ENCODE measurements around the gene MADD. TPM values are rescaled to one million over a fixed set of nuclear protein-coding genes. Genes with fewer than 3 reads are reported as not detected.

MADD gene
- total RNA-seq, 8 experiments from 2014 or later, result 19.5 to 55.7 (median 41.8) TPM

DNA sequence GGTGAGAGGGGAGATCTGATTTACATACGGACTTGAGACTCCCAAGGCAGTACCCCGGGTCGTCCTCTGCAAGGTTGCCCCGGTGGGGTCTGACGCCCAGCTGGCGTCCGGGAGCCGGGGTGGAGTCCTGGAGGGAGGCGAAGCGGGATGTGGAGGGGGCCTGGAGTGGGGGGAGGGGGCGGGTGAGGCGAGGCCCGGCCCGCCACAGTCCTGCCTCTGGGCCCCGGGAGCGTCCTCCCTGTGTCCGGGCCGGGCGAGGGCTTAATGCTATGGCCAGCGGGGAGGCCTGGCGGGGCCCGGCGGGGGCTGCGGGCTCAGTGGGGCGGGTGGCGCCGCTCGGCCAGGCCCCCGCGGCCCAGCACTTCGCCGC lies 85.0 kb downstream of the MADD start:
- peak in 7 of 8 experiments; percentile 52 to 72 (median 54) for ATAC-seq (replicated peaks in 6 of 8)
- in situ Hi-C loops (cut with MboI; ENCODE audit: low pct_unique_long_range_greater_than_20kb in 2 of 9, low sequenced_read_pairs in 9 of 9, unreplicated experiment in 9 of 9), result no loop called here
- H3K4me1 ChIP-seq (replicated peaks in 1 of 2), result peaks cover 5 to 6% of the 10 kb centered on the region in 2 donors
- no peak overlapping the region for H3K27ac ChIP-seq
- H3K4me3 ChIP-seq, result peak overlapping the region in 3 of 5 donors; percentile 9 to 17 (median 14)
- WGBS, 10 experiments, result no CpG with 5 or more reads among the region's 32 CpGs

DNA sequence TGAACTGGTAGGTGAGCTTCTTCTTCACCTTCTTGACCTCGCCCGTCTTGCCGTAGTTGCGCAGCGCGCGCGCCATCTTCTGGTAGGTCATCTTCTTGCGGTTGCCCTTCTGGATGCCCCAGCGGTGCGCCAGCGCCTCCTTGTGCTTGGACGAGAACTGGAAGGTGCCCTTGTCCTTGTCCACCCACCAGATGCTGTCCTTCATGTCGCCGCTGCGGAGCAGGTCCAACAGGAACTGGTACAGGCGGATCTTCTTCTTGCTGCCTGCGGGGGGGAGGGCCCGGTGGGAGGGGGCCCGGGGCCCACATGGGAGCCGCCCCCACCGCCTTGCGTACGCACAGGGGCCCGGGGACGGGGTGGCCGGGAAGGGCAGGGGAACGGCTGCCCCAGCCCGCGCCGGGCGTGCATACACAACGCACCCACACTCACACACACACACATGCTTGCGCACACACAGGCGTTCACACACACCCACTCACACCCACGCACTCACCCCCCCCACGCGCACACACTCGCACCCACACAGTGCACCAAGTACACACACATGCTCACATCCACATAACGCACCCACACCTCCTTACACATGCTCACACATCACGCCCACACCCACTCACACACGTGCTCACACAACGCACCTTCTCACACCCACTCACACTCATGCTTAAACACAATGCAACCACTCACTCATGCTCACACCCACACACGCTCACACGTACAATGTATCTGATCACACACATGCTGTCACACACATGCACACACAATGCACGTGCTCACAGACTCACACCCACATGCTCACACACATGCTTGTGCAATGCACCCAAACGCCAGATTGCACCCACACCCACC lies 85.6 kb downstream of the MADD start:
- 0 to 100% (median 56%) methylated on average over 1 to 2 of the region's 47 CpGs; no CpG with 5 or more reads in 3 of the 10 experiments for WGBS, 10 experiments
- in situ Hi-C loops (cut with MboI; ENCODE audit: low pct_unique_long_range_greater_than_20kb in 2 of 9, low sequenced_read_pairs in 9 of 9, unreplicated experiment in 9 of 9), result no loop called here
- Histone ChIP-seq H3K4me3 (peak overlapping the region in 3 of 5 donors; percentile 9 to 17 (median 14)), H3K4me1 (replicated peaks in 1 of 2) (peaks cover 5% of the 10 kb centered on the region in 2 donors), H3K27ac (no peak overlapping the region)
- peak; percentile 79 to 97 (median 86) for ATAC-seq (replicated peaks in 6 of 8)

DNA sequence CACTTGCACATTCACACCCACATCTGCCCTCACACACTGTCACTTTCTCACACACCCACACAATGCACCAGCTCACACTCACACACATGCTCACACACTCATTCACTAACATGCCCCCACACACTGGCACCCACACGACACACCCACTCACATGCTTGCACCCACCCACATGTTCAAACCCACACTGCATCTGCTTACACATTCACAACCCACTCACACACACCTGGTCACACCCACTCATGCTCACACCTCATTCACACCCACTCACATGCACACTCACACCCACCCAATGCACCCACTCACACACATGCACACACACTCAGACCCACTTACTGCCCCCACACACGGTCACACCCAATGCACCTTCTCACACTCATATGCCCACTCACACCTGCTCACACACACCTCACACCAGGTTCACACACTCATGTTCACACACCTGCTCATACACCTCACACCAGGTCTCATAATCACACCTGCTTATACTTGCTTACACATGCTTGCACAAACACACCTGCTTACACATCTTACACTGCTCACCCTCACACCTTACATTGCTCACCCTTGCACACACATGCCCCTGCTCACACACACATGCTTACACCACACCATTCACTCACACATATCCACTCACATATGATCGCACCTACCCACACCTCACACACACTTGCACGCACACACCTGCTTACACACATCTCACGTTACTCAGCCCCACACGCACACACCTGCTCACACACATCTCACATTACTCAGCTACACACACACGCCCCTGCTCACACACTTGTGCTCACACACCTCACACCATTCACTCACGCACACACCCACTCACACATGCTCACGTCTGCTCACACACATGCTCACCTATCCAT lies 86.4 kb downstream of the MADD start:
- H3K4me1 ChIP-seq (replicated peaks in 1 of 2), result no peaks in the 10 kb centered on the region
- 69 to 100% (median 81%) methylated on average over 1 to 8 of the region's 9 CpGs; no CpG with 5 or more reads in 1 of the 10 experiments for WGBS, 10 experiments
- in situ Hi-C loops (cut with MboI; ENCODE audit: low pct_unique_long_range_greater_than_20kb in 2 of 9, low sequenced_read_pairs in 9 of 9, unreplicated experiment in 9 of 9), result no loop called here
- no peak for ATAC-seq (replicated peaks in 6 of 8)
- no peak overlapping the region for H3K4me3 ChIP-seq
- H3K27ac ChIP-seq, result no peak overlapping the region

DNA sequence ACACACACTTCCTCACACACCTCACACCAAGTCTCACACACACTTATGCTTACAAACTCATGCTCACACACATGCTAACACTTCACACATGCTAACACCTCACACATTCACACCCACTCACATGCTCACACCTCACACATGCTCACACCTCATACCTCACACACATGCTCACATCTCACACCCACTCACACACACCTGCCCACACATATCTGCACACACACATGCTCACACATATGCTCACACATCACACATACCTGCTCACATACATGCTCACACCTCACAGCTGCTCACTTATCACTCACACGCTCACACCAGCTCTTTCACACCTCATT lies 87.0 kb downstream of the MADD start:
- H3K27ac ChIP-seq, result no peak overlapping the region
- H3K4me1 ChIP-seq (replicated peaks in 1 of 2), result no peaks in the 10 kb centered on the region
- in situ Hi-C loops (cut with MboI; ENCODE audit: low pct_unique_long_range_greater_than_20kb in 2 of 9, low sequenced_read_pairs in 9 of 9, unreplicated experiment in 9 of 9), result no loop called here
- H3K4me3 ChIP-seq, result no peak overlapping the region
- ATAC-seq (replicated peaks in 6 of 8), result no peak
- 83 to 100% (median 86%) methylated on average over 1 of the region's 1 CpG; no CpG with 5 or more reads in 7 of the 10 experiments for WGBS, 10 experiments

DNA sequence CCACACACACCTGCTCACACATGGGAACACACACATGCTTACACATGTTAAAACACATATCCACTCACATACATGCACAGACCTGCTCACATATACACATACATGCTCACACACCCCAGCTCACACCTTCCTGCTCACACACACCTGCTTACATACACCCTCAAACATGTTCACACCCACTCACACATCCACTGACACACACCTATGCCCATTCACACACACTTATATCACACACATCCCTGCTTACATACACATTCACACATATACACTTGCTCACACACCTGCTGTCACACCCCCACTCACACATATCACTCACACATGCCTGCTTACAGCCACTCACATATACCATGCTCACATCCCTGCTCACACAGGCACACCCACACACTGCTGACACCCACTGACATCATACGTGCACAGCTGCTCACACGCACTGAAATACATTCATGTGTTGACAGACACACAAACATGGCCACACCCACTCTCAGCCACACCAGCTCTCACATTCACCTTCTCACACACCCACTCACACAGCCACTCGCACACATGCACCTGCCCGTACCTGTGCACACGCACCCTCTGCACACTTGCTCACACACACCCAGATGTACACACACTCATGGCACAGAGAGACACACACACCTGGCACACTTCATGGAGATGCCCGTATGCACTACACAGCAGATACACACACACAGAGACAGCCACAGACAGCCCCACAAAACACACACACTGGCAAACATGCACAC lies 88.2 kb downstream of the MADD start:
- WGBS, 10 experiments, result 65 to 100% (median 89%) methylated on average over 1 to 5 of the region's 6 CpGs; no CpG with 5 or more reads in 5 of the 10 experiments
- in situ Hi-C loops (cut with MboI; ENCODE audit: low pct_unique_long_range_greater_than_20kb in 2 of 9, low sequenced_read_pairs in 9 of 9, unreplicated experiment in 9 of 9), result no loop called here
- ATAC-seq (replicated peaks in 6 of 8), result no peak
- no peak overlapping the region for H3K4me3 ChIP-seq
- no peak overlapping the region for H3K27ac ChIP-seq
- no peaks in the 10 kb centered on the region for H3K4me1 ChIP-seq (replicated peaks in 1 of 2)

DNA sequence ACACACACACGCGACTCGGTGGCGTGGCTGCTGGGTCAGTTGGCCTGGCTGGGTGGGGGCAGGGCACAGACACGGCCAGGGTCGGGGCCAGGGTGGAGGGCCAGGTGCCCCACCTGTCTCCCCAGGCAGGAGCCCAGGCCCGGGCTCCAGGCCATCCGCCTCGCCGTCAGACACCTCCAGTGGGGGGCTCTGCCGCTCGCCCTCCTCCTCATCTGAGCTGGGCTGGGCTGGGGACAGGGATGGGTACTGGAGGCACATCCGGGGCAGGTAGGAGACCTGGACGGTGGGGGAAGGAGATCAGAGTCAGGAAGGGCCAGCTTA lies 88.8 kb downstream of the MADD start:
- no peak for ATAC-seq (replicated peaks in 6 of 8)
- no CpG with 5 or more reads among the region's 14 CpGs for WGBS, 10 experiments
- Histone ChIP-seq H3K4me1 (replicated peaks in 1 of 2) (no peaks in the 10 kb centered on the region), H3K4me3 (no peak overlapping the region), H3K27ac (no peak overlapping the region)
- in situ Hi-C loops (cut with MboI; ENCODE audit: low pct_unique_long_range_greater_than_20kb in 2 of 9, low sequenced_read_pairs in 9 of 9, unreplicated experiment in 9 of 9), result no loop called here

DNA sequence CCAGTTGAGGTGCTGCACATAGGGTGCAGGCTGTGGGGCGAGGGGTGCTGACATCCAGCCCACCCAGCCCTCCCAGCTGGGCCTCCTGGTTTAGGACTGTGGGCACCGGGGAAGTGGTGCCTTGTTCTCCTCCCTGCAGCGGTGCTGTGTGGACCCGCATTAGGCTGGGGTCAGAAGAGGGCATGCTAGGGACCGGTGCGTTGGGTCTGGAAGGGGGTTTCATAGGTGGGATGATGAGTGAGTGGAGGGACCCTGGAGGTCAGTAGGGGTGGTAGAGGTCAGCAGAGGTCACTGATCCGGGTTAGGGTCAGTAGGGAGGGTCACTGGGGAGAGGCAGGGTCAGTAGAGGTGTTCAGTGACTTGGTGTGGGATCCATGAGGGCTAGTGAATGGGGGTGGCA lies 89.2 kb downstream of the MADD start:
- WGBS, 10 experiments, result 82% methylated on average over 4 of the region's 7 CpGs; no CpG with 5 or more reads in 9 of the 10 experiments

DNA sequence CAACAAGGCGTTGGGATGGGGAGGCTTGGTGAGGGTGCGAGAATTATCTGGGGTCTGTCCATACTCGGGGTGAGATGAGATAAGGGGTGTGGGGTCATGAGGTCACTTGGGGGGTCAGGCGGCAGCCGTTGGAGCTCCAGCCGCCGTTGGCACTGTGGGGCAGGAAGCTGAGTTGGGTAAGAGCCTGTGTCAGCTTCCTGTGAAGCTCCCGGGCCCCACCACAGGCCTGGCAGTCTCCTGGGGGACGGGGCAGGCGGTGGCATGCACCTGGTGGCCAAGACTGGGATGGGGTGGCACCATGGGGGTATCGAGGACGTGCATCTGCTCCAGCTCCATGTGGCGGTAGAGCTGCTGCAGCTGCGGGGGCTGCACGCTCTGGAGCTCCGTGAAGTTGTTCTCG lies 89.7 kb downstream of the MADD start:
- no peak for ATAC-seq (replicated peaks in 6 of 8)
- no peak overlapping the region for H3K4me3 ChIP-seq
- H3K4me1 ChIP-seq (replicated peaks in 1 of 2), result no peaks in the 10 kb centered on the region
- in situ Hi-C loops (cut with MboI; ENCODE audit: low pct_unique_long_range_greater_than_20kb in 2 of 9, low sequenced_read_pairs in 9 of 9, unreplicated experiment in 9 of 9), result no loop called here
- H3K27ac ChIP-seq, result no peak overlapping the region
- 70 to 90% (median 80%) methylated on average over 2 of the region's 17 CpGs; no CpG with 5 or more reads in 7 of the 10 experiments for WGBS, 10 experiments

More for the DNA sequence above, 89.2 kb downstream of the MADD start:
- in situ Hi-C loops (cut with MboI; ENCODE audit: low pct_unique_long_range_greater_than_20kb in 2 of 9, low sequenced_read_pairs in 9 of 9, unreplicated experiment in 9 of 9), result no loop called here
- no peak for ATAC-seq (replicated peaks in 6 of 8)
- Histone ChIP-seq H3K4me3 (no peak overlapping the region), H3K4me1 (replicated peaks in 1 of 2) (no peaks in the 10 kb centered on the region), H3K27ac (no peak overlapping the region)

DNA sequence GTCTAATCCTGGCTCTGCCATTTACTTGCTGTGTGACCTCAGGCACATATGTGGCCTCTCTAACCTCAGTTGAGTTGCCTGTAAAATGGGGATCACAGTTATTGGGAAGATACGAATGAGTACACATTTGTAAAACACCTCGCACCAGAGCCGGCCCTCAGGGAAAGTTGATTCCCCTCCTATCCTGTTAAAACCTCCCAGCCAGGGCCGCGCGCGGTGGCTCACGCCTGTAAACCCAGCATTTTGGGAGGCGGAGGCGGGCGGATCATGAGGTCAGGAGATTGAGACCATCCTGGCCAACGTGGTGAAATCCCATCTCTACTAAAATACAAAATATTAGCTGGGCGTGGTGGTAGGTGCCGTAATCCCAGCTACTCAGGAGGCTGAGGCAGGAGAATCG lies 90.4 kb downstream of the MADD start:
- H3K4me1 ChIP-seq (replicated peaks in 1 of 2), result no peaks in the 10 kb centered on the region
- no peak overlapping the region for H3K4me3 ChIP-seq
- 90 to 100% (median 100%) methylated on average over 1 to 3 of the region's 15 CpGs; no CpG with 5 or more reads in 5 of the 10 experiments for WGBS, 10 experiments
- in situ Hi-C loops (cut with MboI; ENCODE audit: low pct_unique_long_range_greater_than_20kb in 2 of 9, low sequenced_read_pairs in 9 of 9, unreplicated experiment in 9 of 9), result no loop called here
- H3K27ac ChIP-seq, result no peak overlapping the region
- ATAC-seq (replicated peaks in 6 of 8), result no peak

DNA sequence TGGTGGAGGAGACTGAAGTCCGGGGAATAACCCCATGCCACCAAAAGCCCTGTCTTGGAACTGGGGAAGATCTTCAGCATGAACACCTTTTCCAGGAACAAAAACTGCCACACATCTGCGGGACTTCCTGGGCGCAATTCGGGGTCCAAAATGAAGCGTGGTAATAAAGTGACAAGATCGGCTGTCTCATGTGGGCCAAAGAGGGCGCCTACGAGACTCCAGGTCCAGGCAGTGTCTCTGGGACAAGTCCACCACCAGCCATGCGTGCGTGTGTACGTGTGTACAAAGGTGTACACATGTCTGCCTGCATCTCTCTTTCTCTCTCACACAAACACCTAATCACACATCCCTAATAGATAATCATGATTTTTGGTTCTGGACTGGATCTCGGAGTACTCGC lies 91.5 kb downstream of the MADD start:
- no peak for ATAC-seq (replicated peaks in 6 of 8)

DNA sequence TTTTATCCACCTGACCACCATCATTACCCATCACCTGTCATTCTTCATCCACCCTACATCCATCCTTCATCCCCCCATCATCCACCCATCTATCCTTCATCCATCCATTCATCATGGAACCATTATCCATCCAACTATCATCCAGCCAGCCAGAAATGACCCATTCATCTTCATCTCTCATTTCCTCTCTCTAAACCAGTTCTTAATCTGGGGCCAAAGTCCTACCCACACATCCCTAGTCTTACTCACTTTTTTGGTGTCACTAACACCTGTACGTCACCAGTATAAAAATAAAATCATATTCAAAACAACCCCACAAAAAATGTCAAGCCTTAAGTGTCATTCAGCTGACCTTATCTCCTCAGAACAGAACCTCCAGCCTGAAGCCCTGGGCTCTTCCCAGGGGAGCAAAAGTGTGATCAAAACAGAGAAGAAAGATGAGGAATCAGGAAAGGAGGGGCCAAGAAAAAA lies 96.1 kb downstream of the MADD start:
- no peak for ATAC-seq (replicated peaks in 6 of 8)
- WGBS, 10 experiments, result 20 to 100% (median 89%) methylated on average over 1 of the region's 1 CpG; no CpG with 5 or more reads in 3 of the 10 experiments
- in situ Hi-C loops (cut with MboI; ENCODE audit: low pct_unique_long_range_greater_than_20kb in 2 of 9, low sequenced_read_pairs in 9 of 9, unreplicated experiment in 9 of 9), result no loop called here

More for the DNA sequence above, 91.5 kb downstream of the MADD start:
- WGBS, 10 experiments, result 57 to 100% (median 89%) methylated on average over 1 to 9 of the region's 13 CpGs; no CpG with 5 or more reads in 2 of the 10 experiments
- in situ Hi-C loops (cut with MboI; ENCODE audit: low pct_unique_long_range_greater_than_20kb in 2 of 9, low sequenced_read_pairs in 9 of 9, unreplicated experiment in 9 of 9), result no loop called here
- no peak overlapping the region for H3K4me3 ChIP-seq
- no peak overlapping the region for H3K27ac ChIP-seq
- H3K4me1 ChIP-seq (replicated peaks in 1 of 2), result no peaks in the 10 kb centered on the region

DNA sequence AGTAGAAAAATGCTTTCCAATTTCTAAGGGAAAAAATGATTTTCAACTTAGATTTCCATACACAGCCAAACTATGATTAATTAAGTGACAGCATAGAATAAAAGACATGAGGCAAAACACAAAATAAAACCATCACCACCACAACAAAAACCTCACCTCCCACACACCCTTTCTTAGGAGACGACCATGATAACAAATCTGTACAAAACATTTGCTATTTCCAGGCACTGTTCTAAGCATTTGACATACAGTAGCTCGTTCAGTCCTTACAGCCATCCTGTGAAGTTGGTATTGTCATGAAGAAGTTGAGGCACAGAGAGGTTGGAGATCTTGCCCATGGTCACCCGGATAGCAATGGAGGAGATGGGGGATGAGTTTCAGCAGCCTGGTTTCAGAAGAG lies 99.7 kb downstream of the MADD start:
- in situ Hi-C loops (cut with MboI; ENCODE audit: low pct_unique_long_range_greater_than_20kb in 2 of 9, low sequenced_read_pairs in 9 of 9, unreplicated experiment in 9 of 9), result no loop called here
- H3K4me3 ChIP-seq, result no peak overlapping the region
- WGBS, 10 experiments, result 0 to 73% (median 38%) methylated on average over 1 to 3 of the region's 3 CpGs; no CpG with 5 or more reads in 2 of the 10 experiments
- H3K27ac ChIP-seq, result no peak overlapping the region
- ATAC-seq (replicated peaks in 6 of 8), result no peak
- H3K4me1 ChIP-seq (replicated peaks in 1 of 2), result no peaks in the 10 kb centered on the region

More for the DNA sequence above, 96.1 kb downstream of the MADD start:
- Histone ChIP-seq H3K27ac (no peak overlapping the region), H3K4me3 (no peak overlapping the region), H3K4me1 (replicated peaks in 1 of 2) (no peaks in the 10 kb centered on the region)

DNA sequence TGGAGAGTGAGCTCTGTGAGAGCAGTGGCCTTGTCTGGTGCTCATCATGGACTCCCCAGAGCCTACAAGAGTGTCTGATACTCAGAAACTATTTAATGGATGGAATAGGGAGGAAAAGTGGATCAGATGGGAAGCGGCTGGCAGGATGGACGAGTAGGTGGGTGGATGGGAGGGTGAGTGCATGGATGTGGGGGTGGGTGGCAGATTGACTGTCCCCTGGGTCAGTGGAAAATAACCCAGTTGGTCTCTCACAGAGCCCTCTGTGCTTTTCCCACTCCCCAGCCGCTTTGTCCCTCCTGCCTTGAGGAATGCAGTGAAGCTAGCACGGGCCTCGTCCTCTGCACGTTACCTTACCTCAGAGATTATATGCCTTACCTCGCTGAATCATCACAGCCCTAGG lies 102.5 kb downstream of the MADD start:
- 63 to 100% (median 96%) methylated on average over 1 to 6 of the region's 7 CpGs; no CpG with 5 or more reads in 4 of the 10 experiments for WGBS, 10 experiments
- Histone ChIP-seq H3K27ac (no peak overlapping the region), H3K4me1 (replicated peaks in 1 of 2) (no peaks in the 10 kb centered on the region), H3K4me3 (no peak overlapping the region)
- in situ Hi-C loops (cut with MboI; ENCODE audit: low pct_unique_long_range_greater_than_20kb in 2 of 9, low sequenced_read_pairs in 9 of 9, unreplicated experiment in 9 of 9), result no loop called here
- ATAC-seq (replicated peaks in 6 of 8), result no peak
